HepG2 (cell line): Measurements from ENCODE around the gene FAF1. TPM values are rescaled to one million over a fixed set of nuclear protein-coding genes. Genes with fewer than 3 reads are reported as not detected.

Experiments used
- ATAC-seq: fragments of 200-7000 bp; cut with Tn5 transposase; 3 replicates; pipeline ENCODE4 v1.9.1; 2020; ENCODE audit warnings: mild to moderate bottlenecking, moderate library complexity
- BruUV-seq: library from RNA; stranded (reverse); fragments of 400-500 nt; replicated peaks from 2 replicates; lab custom pipeline; 2021; lab: Mats Ljungman, UMichigan
- CTCF ChIA-PET: fragments of 300-600 bp; formaldehyde crosslinking; extraction: SDS; loops from one replicate; lab custom pipeline; 2021; ENCODE audit warnings: low total read pairs, inconsistent platforms, low intra/inter-chr PET ratio; lab: Yijun Ruan, JAX
- POLR2A ChIA-PET: fragments of 350-600 bp; sonication (Branson Sonifier 250); formaldehyde crosslinking; loops from one replicate; lab custom pipeline; 2020; ENCODE audit warnings: antibody characterized with exemption, inconsistent platforms; lab: Yijun Ruan, JAX
- DNase-seq: peaks from one replicate; pipeline ENCODE4 v3.0.0-alpha.2; 2015; ENCODE audit warnings: low spot score
- FAIRE-seq: peaks from 3 replicates; lab custom pipeline; 2011; peaks lifted over from hg19 to GRCh38; lab: Jason Lieb, UNC
- H2AFZ ChIP-seq: one replicate; pipeline ENCODE4 v1.6.1; 2011; ENCODE audit warnings: low read length, inconsistent platforms
- H3K27ac ChIP-seq: fragments of 300-600 bp; 3 replicates; pipeline ENCODE4 v1.8.0; 2011; ENCODE audit warnings: mixed run types, mild to moderate bottlenecking, mixed read lengths, low read length, inconsistent platforms; ENCODE audit not compliant: insufficient read depth; ENCODE audit errors: extremely low read length
- H3K27me3 ChIP-seq, 2 experiments: fragments of 200-600 bp in 1 of 2; 2 replicates in 1 of 2; 3 replicates in 1 of 2; pipeline versions ENCODE4 v1.6.0 to v1.8.0; 2011; ENCODE audit warnings: low read length in 2 of 2, mild to moderate bottlenecking in 2 of 2, moderate library complexity in 2 of 2, inconsistent platforms in 1 of 2; ENCODE audit not compliant: insufficient read depth in 2 of 2, control insufficient read depth in 1 of 2
- H3K36me3 ChIP-seq, 2 experiments: fragments of 200-600 bp in 1 of 2; replicated peaks in 1 of 2; 2 replicates in 1 of 2; 3 replicates in 1 of 2; pipeline versions ENCODE4 v1.5.1 to v1.8.0; 2011; ENCODE audit warnings: low read length in 2 of 2, inconsistent platforms in 1 of 2; ENCODE audit not compliant: insufficient read depth in 2 of 2, control insufficient read depth in 1 of 2
- H3K4me1 ChIP-seq: 2 replicates; pipeline ENCODE4 v1.5.1; 2012; ENCODE audit warnings: low read length, inconsistent platforms; ENCODE audit not compliant: insufficient read depth
- H3K4me2 ChIP-seq: 2 replicates; pipeline ENCODE4 v1.6.0; 2011; ENCODE audit warnings: low read depth, low read length, inconsistent platforms
- H3K4me3 ChIP-seq, 3 experiments: fragments of 200-600 bp in 1 of 3; sonication (generic), shearing (Covaris generic) in 1 of 3; replicated peaks in 1 of 3; 2 replicates each; pipeline ENCODE4 v1.5.1; 2011 to 2016; ENCODE audit warnings: low read length in 3 of 3, inconsistent platforms in 2 of 3, low read depth in 2 of 3, mild to moderate bottlenecking in 2 of 3, control low read depth in 1 of 3, mixed read lengths in 1 of 3; ENCODE audit not compliant: insufficient read depth in 1 of 3
- H3K79me2 ChIP-seq: one replicate; pipeline ENCODE4 v1.6.1; 2011; ENCODE audit warnings: low read length, inconsistent platforms; ENCODE audit not compliant: insufficient read depth
- H3K9ac ChIP-seq: 2 replicates; pipeline ENCODE4 v1.6.0; 2011; ENCODE audit warnings: mild to moderate bottlenecking, low read depth, low read length, inconsistent platforms; ENCODE audit not compliant: insufficient read depth
- H3K9me3 ChIP-seq: 2 replicates; pipeline ENCODE4 v1.5.1; 2012; ENCODE audit warnings: mild to moderate bottlenecking, low read length
- H4K20me1 ChIP-seq: 2 replicates; pipeline ENCODE4 v1.6.0; 2011; ENCODE audit warnings: inconsistent platforms, mild to moderate bottlenecking, low read length, moderate library complexity; ENCODE audit not compliant: insufficient read depth
- DMTF1 ChIP-seq: sonication (generic); formaldehyde crosslinking; IDR thresholded peaks from 2 replicates; pipeline ENCODE4 v1.4.0; 2020; ENCODE audit warnings: mild to moderate bottlenecking, missing genetic modification reagents
- ELF4 ChIP-seq: sonication (generic); formaldehyde crosslinking; IDR thresholded peaks from 2 replicates; pipeline ENCODE4 v1.5.0; 2020; ENCODE audit warnings: missing genetic modification reagents, mild to moderate bottlenecking, moderate library complexity, borderline replicate concordance
- HNRNPL ChIP-seq: fragments of 200-400 bp; formaldehyde crosslinking; IDR thresholded peaks from 2 replicates; pipeline ENCODE4 v1.6.1; 2017; ENCODE audit warnings: mild to moderate bottlenecking, low read depth, low read length
- ISX ChIP-seq: sonication (generic); formaldehyde crosslinking; conservative IDR thresholded peaks from 2 replicates; pipeline ENCODE4 v1.5.0; 2020; ENCODE audit warnings: missing genetic modification reagents
- KLF13 ChIP-seq: sonication (generic); formaldehyde crosslinking; IDR thresholded peaks from 2 replicates; pipeline ENCODE4 v1.4.0; 2020; ENCODE audit warnings: mild to moderate bottlenecking, missing genetic modification reagents
- MAX ChIP-seq: IDR thresholded peaks from 2 replicates; pipeline ENCODE4 v1.6.1; 2012; ENCODE audit warnings: inconsistent platforms
- MED1 ChIP-seq: sonication (generic); formaldehyde crosslinking; IDR thresholded peaks from 2 replicates; pipeline ENCODE4 v1.4.0; 2020; ENCODE audit warnings: missing genetic modification reagents
- NAIF1 ChIP-seq: sonication (generic); formaldehyde crosslinking; IDR thresholded peaks from 2 replicates; pipeline ENCODE4 v1.5.0; 2020; ENCODE audit warnings: mild to moderate bottlenecking, missing genetic modification reagents, borderline replicate concordance
- ONECUT2 ChIP-seq: sonication (generic); formaldehyde crosslinking; IDR thresholded peaks from 2 replicates; pipeline ENCODE4 v1.4.0; 2020; ENCODE audit warnings: missing genetic modification reagents
- PTBP1 ChIP-seq: fragments of 200-400 bp; formaldehyde crosslinking; IDR thresholded peaks from 2 replicates; pipeline ENCODE4 v1.6.1; 2018; ENCODE audit warnings: low read length, low read depth; ENCODE audit not compliant: poor library complexity, severe bottlenecking
- ZMYM3 ChIP-seq: sonication (generic); formaldehyde crosslinking; IDR thresholded peaks from 2 replicates; pipeline ENCODE4 v1.5.1; 2020; ENCODE audit warnings: mild to moderate bottlenecking, missing genetic modification reagents
- ZNF17 ChIP-seq: sonication (generic); formaldehyde crosslinking; IDR thresholded peaks from 2 replicates; pipeline ENCODE4 v1.5.0; 2020; ENCODE audit warnings: mild to moderate bottlenecking, missing genetic modification reagents
- ZNF407 ChIP-seq: sonication (generic); formaldehyde crosslinking; IDR thresholded peaks from one replicate; pipeline ENCODE4 v1.5.1; 2020; ENCODE audit warnings: mild to moderate bottlenecking, missing genetic modification reagents; ENCODE audit errors: not compliant biosample characterization
- ZNF580 ChIP-seq: IDR thresholded peaks from 2 replicates; pipeline ENCODE4 v1.6.1; 2016; ENCODE audit warnings: low read depth, borderline replicate concordance
- ZNF768 ChIP-seq: sonication (generic); formaldehyde crosslinking; IDR thresholded peaks from 2 replicates; pipeline ENCODE4 v1.4.0; 2020; ENCODE audit warnings: missing genetic modification reagents
- ZNF841 ChIP-seq: sonication (generic); formaldehyde crosslinking; IDR thresholded peaks from 2 replicates; pipeline ENCODE4 v1.8.1; 2023; ENCODE audit warnings: missing genetic modification reagents, borderline replicate concordance
- WGBS: methylation state at CpG from one replicate; pipeline ENCODE4 v1.1.6; 2017; ENCODE audit warnings: low lambda C conversion rate; 5-methylcytosine and 5-hydroxymethylcytosine counted together
- in situ Hi-C: cut with HindIII; loops from 2 replicates; pipeline ENCODE4 v1.10.0; 2017; ENCODE audit warnings: low pct_unique_long_range_greater_than_20kb; ENCODE audit not compliant: extremely low pct_ligation_motif_present
- intact Hi-C: fragments of 100-400 bp; cut with micrococcal nuclease; formaldehyde crosslinking; loops from one replicate; pipeline ENCODE4 v1.10.0; 2022; ENCODE audit not compliant: unreplicated experiment
- polyA plus RNA-seq, 8 experiments: library from polyadenylated mRNA; depleted of rRNA in 3 of 8; stranded (reverse) in 7 of 8; unstranded in 1 of 8; fragments of >200 nt; fragmentation: Illumina TruSeq in 4 of 8; extraction: Trizol in 4 of 8; gene quantifications; 2 replicates each; pipeline versions ENCODE4 v1.2.1 to v1.2.3, GENCODE V29; 2011 to 2016; ENCODE audit warnings: low read depth in 4 of 8, missing spikeins in 1 of 8, mixed read lengths in 1 of 8; ENCODE audit not compliant: insufficient read depth in 1 of 8
- total RNA-seq, 5 experiments: library from RNA; depleted of rRNA; stranded (reverse); fragments of >200 nt; fragmentation: Illumina TruSeq; extraction: Trizol; gene quantifications; 2 replicates each; pipeline ENCODE4 v1.2.3, GENCODE V29; 2016; ENCODE audit warnings: low read depth in 1 of 5

Gene FAF1
- total and polyA plus RNA-seq, 2 of the 13 experiments (the other 11 are each of a cell fraction or from before 2014, with no cell fraction given) = 19.4 to 63.3 TPM

GRCh38 chr1:50985094-50985493, 25.0 kb upstream of the FAF1 start:
- in situ Hi-C loops (no loop called here), intact Hi-C loops (no loop called here)
- Histone ChIP-seq H3K36me3 (no peaks in the 10 kb centered on the region), H3K4me3 (no peak overlapping the region), H3K27ac (no peak overlapping the region), H4K20me1 (no peaks in the 10 kb centered on the region), H3K9ac (no peak overlapping the region), H3K79me2 (peaks cover 6% of the 10 kb centered on the region), H3K27me3 (no peaks in the 10 kb centered on the region), H3K4me1 (peaks cover 9% of the 10 kb centered on the region), H3K9me3 (no peaks in the 10 kb centered on the region), H2AFZ (no peak overlapping the region), H3K4me2 (no peak overlapping the region)
- POLR2A ChIA-PET = no interaction called here
- DNase-seq (no peak), FAIRE-seq (no peak), ATAC-seq (no peak)
- WGBS = 68% methylated on average over 1 of the region's 1 CpG
- CTCF ChIA-PET = no interaction called here
- TF ChIP-seq MED1 (CRISPR knock-in tag) (no peak), ZNF768 (CRISPR knock-in tag) (no peak), PTBP1 (no peak), NAIF1 (CRISPR knock-in tag) (no peak), DMTF1 (no peak), KLF13 (CRISPR knock-in tag) (no peak), ZNF841 (no peak), ISX (no peak), ONECUT2 (CRISPR knock-in tag) (no peak), MAX (no peak), HNRNPL (no peak), ELF4 (no peak), ZMYM3 (CRISPR knock-in tag) (no peak), ZNF580 (no peak), ZNF17 (no peak), ZNF407 (CRISPR knock-in tag) (no peak)
- no TSS peak for BruUV-seq
